Astrocyte of the hippocampus (primary cell): Measurements from ENCODE around the gene LLCFC1.
A peak's percentile ranks its signal among the peaks of the same experiment; 100 is the strongest.

Experiments used
- DNase-seq: peaks from one replicate; pipeline ENCODE4 v3.0.0; 2011; ENCODE audit warnings: low read depth, low spot score

The LLCFC1 gene

GRCh38 chr7:142910031-142910433 is 29.3 kb upstream of the LLCFC1 start:
- DNase-seq = peak; percentile 3

GRCh38 chr7:142910481-142910880 is 28.8 kb upstream of the LLCFC1 start:
- no peak for DNase-seq

- DNase-seq = no peak
Observed at GRCh38 chr7:142913051-142913450, 26.2 kb upstream of the LLCFC1 start.

GRCh38 chr7:142913566-142913965 is 25.7 kb upstream of the LLCFC1 start:
- no peak for DNase-seq

GRCh38 chr7:142914121-142914520 is 25.2 kb upstream of the LLCFC1 start:
- DNase-seq = no peak

- DNase-seq = no peak
Observed at GRCh38 chr7:142915315-142915714, 24.0 kb upstream of the LLCFC1 start.

- DNase-seq = no peak
Observed at GRCh38 chr7:142916508-142916907, 22.8 kb upstream of the LLCFC1 start.

GRCh38 chr7:142917447-142917846 is 21.8 kb upstream of the LLCFC1 start:
- no peak for DNase-seq

- DNase-seq = no peak
Observed at GRCh38 chr7:142918901-142919300, 20.4 kb upstream of the LLCFC1 start.

GRCh38 chr7:142919656-142920055 is 19.6 kb upstream of the LLCFC1 start:
- DNase-seq = no peak

- DNase-seq = no peak
Observed at GRCh38 chr7:142923391-142923790, 15.9 kb upstream of the LLCFC1 start.

GRCh38 chr7:142925413-142925812 is 13.9 kb upstream of the LLCFC1 start:
- DNase-seq = no peak

GRCh38 chr7:142927085-142927745 is 12.1 kb upstream of the LLCFC1 start:
- DNase-seq = no peak

GRCh38 chr7:142927949-142928348 is 11.3 kb upstream of the LLCFC1 start:
- no peak for DNase-seq

GRCh38 chr7:142930126-142930730 is 9.1 kb upstream of the LLCFC1 start:
- DNase-seq = no peak

GRCh38 chr7:142932386-142933091 is 6.7 kb upstream of the LLCFC1 start:
- no peak for DNase-seq

GRCh38 chr7:142933092-142933475 is 6.2 kb upstream of the LLCFC1 start:
- no peak for DNase-seq

- no peak for DNase-seq
Observed at GRCh38 chr7:142933624-142934023, 5.7 kb upstream of the LLCFC1 start, which contains the start of gene TRPV5. TSS of gene TRPV5 (minus strand) at chr7:142933746. CDS start at chr7:142933459, 287 bp downstream.

- no peak for DNase-seq
Observed at GRCh38 chr7:142934056-142934455, 5.2 kb upstream of the LLCFC1 start.

GRCh38 chr7:142935941-142936565 is 3.2 kb upstream of the LLCFC1 start:
- DNase-seq = no peak

GRCh38 chr7:142938611-142939010 is 673 bp upstream of the LLCFC1 start:
- no peak for DNase-seq

- DNase-seq = no peak
Observed at GRCh38 chr7:142940966-142941535, 1.8 kb downstream of the LLCFC1 start.
